MM.1S (cell line): ENCODE measurements around the gene VN1R4.

ENCODE experiments used
- EZH2 ChIP-seq: fragments of 300-600 bp; sonication (generic); optimal IDR thresholded peaks from 2 replicates; pipeline ENCODE3; 2017; ENCODE audit warnings: low read depth, mild to moderate bottlenecking, antibody characterized with exemption, low read length, mixed read lengths
- TF ChIP-seq, protein P1 (sequence below): fragments of 300-600 bp; sonication (generic); IDR thresholded peaks from 2 replicates; pipeline ENCODE4 v1.5.1; 2016; ENCODE audit warnings: antibody characterized with exemption, low read length, mixed read lengths

DNA sequence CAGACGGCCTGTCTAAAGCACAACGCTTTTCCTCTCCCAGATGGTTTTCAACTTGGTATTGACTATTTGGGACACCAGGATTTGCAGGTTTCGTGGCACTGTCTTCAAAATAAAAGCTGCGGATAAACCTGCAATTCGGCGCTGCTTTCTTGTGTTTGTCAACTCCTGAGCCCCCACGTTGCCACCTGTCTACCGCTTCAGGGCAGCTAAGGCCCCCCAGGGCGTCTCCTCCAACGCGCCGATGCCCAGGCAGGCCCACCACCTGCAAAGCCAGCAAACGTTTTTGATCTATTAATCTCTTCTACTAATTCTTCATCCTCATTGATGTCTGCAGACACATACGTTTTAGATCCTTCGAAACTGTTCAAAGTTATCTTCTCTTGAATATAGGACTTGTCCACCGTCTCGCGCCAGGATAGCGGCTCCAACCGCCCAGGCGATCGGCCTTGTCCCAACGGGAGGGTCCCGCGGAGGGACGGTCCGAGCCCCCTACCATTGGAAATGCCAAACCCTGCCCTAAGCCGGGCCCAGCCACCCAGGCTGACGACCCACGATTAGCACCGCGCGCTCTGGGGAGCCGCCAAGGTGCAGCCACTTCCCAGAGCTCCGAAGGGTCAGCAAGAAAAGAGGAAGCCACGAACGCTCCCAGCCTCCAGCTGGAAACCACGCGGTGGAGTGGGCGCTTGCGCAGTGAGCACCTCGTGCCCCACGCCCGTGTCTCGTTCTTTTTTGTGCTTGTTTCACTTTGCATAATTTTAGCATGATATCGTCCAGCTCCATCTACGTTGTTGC lies 23.4 kb upstream of the VN1R4 start:
- no peak for TF ChIP-seq EZH2
- TF ChIP-seq, protein P1, sequence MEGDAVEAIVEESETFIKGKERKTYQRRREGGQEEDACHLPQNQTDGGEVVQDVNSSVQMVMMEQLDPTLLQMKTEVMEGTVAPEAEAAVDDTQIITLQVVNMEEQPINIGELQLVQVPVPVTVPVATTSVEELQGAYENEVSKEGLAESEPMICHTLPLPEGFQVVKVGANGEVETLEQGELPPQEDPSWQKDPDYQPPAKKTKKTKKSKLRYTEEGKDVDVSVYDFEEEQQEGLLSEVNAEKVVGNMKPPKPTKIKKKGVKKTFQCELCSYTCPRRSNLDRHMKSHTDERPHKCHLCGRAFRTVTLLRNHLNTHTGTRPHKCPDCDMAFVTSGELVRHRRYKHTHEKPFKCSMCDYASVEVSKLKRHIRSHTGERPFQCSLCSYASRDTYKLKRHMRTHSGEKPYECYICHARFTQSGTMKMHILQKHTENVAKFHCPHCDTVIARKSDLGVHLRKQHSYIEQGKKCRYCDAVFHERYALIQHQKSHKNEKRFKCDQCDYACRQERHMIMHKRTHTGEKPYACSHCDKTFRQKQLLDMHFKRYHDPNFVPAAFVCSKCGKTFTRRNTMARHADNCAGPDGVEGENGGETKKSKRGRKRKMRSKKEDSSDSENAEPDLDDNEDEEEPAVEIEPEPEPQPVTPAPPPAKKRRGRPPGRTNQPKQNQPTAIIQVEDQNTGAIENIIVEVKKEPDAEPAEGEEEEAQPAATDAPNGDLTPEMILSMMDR = no peak
